Epidermal melanocyte (primary cell): Measurements from ENCODE around the gene HPS3.
A peak's percentile ranks its signal among the peaks of the same experiment; 100 is the strongest.
"Not testable (repeated sequence)": the region's sequence is repeated elsewhere in the genome, so short reads cannot be mapped to it uniquely, and the experiment has no call there.

Experiments
- DNase-seq: peaks from one replicate; pipeline ENCODE4 v3.0.0; 2011; ENCODE audit warnings: low spot score; ENCODE audit not compliant: insufficient read length

Gene HPS3, protein sequence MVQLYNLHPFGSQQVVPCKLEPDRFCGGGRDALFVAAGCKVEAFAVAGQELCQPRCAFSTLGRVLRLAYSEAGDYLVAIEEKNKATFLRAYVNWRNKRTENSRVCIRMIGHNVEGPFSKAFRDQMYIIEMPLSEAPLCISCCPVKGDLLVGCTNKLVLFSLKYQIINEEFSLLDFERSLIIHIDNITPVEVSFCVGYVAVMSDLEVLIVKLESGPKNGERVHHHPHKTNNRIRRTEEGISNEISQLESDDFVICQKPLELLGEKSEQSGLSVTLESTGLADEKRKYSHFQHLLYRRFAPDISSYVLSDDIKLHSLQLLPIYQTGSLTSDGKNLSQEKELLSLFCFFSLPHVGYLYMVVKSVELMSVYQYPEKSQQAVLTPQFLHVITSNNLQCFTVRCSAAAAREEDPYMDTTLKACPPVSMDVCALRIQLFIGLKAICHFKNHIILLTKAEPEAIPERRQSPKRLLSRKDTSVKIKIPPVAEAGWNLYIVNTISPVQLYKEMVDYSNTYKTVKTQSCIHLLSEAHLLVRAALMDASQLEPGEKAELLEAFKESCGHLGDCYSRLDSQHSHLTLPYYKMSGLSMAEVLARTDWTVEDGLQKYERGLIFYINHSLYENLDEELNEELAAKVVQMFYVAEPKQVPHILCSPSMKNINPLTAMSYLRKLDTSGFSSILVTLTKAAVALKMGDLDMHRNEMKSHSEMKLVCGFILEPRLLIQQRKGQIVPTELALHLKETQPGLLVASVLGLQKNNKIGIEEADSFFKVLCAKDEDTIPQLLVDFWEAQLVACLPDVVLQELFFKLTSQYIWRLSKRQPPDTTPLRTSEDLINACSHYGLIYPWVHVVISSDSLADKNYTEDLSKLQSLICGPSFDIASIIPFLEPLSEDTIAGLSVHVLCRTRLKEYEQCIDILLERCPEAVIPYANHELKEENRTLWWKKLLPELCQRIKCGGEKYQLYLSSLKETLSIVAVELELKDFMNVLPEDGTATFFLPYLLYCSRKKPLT

DNA sequence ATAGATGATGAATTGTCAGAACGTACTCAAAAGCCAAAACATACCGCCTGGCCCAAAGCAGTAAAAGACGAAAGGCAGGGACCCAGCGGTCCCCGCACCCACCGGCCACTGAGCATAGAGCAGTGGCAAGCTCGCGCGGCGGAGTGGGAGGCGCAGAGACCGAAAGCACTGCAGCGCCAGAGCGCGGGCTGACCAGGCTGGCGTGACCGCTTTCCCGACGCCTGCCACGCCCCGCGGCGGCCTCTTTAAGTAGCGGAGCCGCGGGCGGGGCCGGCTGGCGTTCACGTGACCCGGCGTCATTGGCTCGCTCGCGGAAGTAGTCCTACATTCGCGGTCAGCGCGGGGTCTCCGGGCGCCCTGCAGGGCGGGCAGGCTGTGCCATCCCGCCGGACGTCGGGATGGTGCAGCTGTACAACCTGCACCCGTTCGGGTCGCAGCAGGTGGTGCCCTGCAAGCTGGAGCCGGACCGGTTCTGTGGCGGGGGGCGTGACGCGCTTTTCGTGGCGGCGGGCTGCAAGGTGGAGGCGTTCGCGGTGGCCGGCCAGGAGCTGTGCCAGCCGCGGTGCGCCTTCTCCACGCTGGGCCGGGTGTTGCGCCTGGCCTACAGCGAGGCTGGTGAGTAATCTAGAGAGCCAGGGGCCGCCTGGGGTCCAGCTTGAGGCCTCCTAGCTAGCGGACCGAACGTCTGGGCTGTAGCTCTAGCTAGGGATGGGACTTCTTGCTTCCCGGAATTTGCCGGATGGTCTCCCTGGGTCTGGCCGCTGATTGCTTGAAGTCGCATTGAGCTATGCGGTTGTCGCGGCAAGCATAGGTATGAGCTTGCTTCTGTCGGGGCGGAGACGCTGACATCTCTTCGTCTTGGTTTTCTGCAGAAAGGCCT lies at the start of gene HPS3:
TSS of gene HPS3 (plus strand) at position 313 of the 880 bp plus-strand sequence. CDS start at position 399, 86 bp downstream.
- peak; percentile 83 for DNase-seq

DNA sequence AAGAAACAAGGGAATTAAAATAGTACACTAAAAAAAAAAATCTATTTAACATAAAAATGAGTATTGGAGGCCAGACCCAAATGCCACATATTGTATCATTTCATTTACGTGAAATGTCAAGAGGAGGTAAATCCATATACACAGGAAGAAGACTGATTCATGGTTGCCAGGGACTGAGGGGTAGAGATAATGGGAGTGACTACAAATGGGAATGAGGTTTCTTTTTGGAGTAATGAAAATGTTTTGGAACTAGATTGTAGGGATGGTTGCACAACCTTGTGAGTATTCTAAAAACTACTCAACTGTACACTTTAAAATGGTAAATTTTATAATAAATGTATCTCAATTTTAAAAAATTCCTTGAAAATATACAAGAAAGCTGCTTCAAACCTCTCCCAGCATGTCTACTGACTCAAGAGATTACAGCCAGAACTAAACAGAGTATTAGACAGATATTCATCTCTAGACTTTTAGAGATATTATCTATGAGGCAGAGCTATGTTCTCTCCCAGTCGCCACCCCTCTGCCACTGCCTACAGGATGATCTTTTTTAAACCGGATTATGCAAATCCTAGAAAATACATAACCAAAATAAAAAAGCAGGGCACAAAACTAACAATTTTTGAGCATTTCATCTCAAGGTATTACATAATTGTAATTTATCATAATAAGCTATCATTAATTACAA lies 49.3 kb upstream of the HPS3 start:
- no peak for DNase-seq

DNA sequence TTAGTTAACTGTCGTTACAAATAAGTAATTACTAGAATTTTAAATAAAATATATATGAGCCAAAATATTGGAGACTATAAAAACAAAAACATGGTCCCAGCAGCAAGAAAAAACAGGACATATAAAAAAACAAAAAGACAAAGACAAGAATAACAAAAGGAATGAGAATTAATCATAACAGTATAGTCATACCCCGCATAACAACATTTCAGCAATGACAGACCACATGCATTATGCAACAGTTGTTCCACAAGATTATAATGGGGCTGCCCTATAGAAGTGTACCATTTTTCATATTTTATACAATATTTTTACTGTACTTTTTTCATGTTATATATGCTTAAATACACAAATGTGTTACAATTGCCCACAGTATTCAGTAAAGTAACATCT lies 48.7 kb upstream of the HPS3 start:
- no peak for DNase-seq

DNA sequence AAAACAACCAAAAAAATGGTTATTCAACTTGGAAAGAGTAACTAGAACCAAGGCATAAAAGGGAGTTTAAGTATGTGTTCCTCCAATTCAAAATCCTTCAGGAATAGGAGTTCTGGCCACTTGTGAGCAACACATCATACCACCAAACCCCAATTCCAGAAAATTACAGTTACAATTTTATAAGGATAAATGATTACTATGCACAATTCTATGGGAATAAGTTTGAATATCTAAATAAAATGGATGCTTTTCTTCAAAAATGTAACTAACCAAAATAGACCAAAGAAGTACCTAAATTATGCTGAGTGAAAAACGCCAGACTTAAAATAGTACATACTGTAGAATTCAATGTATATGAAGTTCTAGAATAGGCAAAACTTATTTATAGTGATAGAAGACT lies 47.7 kb upstream of the HPS3 start:
- DNase-seq: no peak

DNA sequence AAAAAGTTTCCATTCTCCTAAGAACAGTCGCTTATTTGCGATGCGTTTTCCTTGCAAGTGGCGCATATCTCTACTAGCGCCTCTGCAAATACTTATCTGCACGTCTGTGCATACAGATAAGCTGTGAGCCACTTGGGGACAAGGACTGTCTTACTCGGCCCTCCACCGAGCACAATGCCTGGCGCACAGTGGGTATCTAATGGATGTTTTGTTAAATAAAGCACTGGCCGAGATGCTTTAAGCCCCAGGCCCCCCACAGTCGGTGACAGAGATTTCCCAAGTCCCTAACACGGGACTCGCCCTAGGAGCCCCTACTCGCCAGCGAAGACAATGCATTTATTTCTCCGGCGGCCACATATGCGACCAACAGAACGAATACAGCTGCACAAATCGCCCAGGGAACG lies 43.6 kb upstream of the HPS3 start:
- DNase-seq: no peak

DNA sequence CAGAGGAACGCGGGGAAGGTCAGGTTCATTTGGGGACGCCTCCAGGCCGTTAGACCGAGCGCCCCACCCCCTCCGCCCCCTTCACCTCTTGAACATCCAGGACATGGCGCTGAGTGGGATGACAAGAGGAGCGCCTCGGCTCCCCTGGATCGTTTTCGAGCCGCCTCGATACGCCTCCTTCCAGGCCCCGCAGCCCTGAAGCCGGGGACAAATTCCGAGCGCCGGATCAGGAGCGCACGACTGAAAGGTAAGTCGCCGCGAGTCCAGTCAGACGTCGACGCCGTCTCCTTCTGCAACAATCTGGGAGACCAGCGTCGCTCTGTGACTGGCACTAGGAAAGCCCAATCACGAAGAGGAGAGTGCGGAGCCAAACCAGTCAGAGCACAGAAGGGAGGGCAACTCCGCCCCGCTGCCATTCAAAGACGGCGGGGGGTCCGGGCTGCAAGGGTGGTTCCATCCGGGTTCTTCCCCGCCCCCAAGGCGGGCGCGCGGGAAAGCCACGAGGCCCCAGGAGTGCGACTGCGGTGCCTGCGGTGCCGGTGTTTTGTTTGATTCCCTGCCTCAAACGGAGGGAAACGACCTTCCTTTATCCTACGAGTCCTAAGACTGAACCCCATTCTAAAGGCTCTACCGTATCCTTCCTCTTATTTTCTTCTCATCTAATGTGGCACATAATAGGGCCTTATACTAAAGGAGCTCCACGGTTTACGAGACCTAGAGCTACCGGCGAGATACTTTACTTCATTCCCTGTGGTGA lies 43.0 kb upstream of the HPS3 start, which contains the start of gene HLTF:
TSS of gene HLTF (minus strand) at position 302 of the 757 bp plus-strand sequence. CDS start at position 105, 197 bp downstream.
- peak; percentile 89 for DNase-seq

DNA sequence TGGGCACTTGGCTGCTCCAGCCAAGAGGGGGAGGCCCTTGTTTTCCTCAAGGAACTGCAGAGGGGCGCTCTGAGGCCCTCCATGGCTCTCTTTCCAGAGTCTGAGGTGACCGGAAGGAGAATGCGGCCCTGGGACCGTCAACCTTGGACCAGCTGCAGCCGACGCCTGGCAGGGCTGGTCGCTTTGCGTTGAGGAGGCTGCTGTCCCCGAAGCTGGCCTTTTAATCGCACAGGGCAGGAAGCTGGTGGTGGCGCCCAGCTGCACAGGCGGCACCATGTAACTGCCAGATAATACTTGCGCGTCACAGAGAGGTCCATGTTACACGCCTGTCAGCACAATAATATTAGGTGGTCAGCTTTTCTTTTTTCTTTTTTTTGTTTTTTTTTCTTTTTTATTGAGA lies 42.2 kb upstream of the HPS3 start:
- no peak for DNase-seq

DNA sequence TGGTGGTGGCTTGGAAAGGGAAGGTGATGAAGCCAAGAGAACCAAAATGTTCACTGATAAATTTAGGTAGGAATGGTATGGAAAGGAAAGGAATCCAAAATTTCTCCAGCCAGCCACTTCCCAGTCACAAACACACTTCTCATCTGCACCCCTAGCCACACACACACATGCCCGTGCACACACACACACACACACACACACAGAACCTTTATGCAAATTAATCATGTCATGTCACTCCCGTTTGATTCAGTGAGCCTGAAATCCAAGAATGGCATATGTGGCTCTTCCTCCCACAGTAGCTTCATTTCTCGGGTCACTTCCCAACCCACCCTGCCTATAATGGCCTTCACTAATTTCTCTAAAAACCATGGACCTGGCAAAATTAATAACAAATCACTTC lies 40.0 kb upstream of the HPS3 start:
- DNase-seq: no peak

DNA sequence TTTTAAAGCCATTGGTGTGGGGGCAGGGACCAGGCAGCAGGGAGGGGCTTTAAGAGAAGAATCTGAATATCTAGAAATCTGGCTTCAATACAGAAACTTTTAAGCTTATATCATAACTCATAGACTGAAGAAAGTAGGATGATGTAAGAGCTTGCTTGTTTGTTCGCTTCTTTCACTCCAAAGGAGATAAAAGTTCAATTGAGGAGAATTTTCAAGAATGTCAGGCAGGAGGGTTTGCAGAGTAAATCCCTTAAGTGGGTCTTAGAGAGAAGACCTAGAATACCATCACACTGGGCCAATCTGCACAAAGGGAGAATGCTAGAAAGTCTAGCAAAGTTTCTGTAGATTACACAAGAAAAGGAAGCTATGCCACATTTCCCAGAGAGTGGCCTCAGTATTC lies 39.0 kb upstream of the HPS3 start:
- DNase-seq: no peak

DNA sequence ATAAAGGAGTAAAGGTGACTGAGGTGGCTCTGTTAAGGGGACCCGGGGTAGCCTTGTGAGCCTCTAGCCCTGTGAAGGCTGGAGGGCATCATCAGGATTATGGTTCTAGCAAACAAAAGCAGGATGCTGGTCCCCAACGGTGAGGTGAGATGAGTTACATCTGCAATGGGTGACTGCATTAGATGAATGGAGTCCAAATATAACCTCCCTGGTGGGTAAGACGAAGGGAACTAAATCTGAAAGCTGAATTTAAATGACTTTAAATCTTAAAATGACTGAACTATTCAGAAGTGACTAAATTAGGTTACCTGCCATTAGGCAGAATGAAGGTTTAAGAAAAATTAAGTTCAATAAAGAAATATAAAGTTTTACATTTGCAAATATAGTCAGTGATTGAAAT lies 38.5 kb upstream of the HPS3 start:
- DNase-seq: no peak

DNA sequence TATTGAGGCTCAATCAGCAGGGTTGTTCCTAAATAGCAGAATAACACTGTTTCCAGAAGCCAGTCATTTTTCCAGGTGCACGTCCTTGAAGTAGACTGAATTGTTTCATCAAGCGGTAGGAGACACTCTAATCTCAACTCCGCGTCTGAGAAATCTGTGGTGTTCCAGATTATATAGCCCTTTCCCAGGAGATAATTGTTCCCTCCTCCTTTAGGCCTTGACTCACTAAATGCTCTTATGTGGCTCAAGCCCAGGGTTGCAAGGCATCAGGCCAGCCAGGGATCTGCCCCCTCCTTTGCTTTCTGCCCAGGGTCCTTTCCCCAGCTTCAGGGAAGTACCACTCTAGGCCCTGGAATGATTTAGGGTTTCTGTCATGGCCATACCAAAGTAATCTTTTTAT lies 37.5 kb upstream of the HPS3 start:
- no peak for DNase-seq

DNA sequence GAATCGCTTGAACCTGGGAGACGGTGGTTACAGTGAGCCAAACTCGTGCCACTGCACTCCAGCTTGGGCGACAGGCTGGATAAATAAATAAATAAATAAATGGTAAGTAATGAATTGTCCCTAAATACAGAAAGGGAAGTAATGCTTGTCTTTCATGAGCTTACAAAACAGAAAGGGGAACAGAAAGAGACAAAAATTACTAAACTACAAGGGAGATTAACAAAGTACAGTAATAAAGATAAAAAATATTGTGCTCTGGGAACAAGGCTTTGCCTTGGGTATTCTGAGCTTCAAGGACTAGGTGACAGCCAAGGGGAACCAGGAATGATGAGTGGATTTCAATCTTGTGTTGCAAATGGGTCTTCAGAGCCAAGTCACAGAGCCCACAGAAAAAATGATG lies 34.0 kb upstream of the HPS3 start:
- DNase-seq: no peak

DNA sequence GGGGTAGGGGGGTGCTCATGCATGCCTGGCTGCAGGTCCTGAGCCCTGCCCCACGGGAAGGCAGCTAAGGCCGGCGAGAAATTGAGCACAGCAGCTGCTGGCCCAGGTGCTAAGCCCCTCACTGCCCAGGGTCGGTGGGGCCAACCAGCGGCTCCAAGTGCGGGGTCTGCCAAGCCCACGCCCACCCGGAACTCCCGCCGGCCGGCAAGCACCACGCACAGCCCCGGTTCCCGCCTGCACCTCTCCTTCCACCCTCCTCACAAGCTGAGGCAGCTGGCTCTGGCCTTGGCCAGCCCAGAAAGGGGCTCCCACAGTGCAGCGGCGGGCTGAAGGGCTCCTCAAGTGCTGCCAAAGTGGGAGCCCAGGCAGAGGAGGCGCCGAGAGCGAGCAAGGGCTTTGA lies 31.5 kb upstream of the HPS3 start:
- DNase-seq: not testable (repeated sequence)

DNA sequence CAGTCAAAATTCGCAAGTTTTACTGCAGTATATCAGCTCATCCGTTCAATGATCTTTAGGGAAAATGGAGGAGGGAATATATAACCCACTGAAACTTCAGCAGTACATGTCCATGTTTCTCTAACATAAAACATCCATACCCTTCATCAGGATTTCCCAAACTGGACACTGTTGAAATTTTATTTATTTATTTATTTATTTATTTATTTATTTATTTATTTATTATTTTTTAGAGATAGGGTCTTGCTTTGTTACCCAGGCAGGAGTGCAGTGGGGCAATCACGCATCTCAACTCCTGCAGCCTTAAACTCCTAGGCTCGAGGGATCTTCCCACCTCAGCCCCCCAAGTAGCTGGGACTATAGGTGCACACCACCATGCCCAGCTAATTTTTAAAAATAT lies 28.3 kb upstream of the HPS3 start:
- DNase-seq: no peak

DNA sequence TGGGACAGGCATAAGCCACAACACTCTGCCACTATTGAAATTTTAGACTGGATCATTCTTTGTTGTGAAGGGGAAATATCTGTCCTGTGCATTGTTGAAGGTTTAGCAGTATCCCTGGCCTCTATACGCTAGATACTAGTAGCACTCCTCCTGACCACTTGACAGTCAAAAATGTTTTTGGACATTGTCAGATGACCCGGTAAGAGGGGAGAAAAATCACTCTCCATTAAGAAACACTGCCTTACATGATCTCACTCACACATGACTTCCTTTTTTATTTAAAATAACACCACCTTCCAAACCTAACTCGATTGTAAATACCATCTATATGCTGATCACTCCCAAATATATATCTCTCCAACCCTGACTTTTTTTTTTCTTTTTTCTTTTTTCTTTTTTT lies 27.8 kb upstream of the HPS3 start:
- no peak for DNase-seq

DNA sequence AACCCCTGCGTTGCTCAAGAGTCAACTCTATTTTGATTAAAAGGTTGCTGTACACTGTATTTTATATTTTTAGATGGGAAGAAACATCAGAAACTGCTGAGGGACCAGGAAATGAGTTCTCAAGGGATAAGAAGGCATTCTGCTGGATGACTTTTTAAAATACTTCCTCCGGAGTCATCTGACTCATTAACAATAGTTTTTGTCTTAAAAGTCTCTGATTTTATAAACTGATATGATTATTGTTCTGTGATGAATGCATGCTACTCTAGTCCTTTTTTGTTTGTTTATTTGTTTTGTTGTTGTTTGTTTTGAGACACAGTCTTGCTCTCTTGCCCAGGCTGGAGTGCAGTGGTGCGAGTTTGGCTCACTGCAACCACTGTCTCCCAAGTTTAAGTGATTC lies 25.0 kb upstream of the HPS3 start:
- DNase-seq: no peak

DNA sequence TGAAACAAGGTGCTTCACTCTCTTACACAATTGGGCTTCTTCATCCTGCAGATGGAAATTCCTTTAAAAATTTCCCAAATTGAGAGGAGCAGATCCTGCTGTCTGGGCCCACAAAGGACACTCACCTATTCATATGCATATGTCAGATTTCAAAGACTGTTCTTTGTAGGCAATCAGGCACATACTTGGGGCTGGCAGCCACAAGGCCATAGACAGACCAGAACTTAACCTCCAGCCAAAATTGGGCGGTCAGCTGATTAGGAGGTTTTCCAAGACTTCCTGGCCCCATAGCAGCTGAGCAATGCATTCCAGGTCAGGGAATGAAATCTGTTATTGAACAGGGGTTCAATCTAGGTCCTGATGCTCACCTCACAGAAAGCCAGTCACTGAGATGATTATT lies 15.0 kb upstream of the HPS3 start:
- no peak for DNase-seq

DNA sequence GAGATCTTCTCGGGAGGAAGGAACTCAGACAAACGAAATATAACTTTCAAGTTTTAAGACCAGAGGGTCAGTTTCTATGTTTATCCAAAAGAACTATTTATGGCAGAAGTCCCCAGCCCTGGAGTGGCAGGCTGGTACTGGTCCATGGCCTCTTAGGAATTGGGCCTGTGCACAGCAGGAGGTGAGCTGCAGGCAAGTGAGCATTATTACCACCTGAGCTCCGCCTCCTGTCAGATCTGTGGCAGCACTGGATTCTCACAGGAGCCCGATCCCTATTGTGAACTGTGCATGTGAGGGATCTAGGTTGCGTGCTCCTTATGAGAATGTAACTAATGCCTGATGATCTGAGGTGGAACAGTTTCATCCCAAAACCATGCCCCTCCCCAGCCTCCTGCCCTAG lies 14.3 kb upstream of the HPS3 start:
- no peak for DNase-seq

DNA sequence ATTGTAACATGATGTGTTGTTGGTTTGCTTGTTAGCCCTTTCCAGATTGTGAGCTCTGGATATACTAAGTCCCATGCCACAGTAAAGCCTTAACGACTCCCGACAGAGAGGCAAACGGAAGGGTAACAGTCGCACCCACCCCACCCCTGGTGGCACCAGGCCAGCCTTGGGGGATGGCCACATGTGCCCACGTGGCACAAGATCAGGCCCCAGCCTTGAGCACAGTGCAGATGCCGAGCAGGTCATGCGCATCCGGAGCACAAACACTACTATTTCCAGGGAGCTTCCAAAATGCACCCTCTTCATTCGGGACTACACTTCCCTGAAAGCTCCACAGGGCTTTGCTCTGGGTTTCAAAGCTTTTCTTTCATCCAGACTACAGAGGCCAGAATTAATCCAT lies 10.7 kb upstream of the HPS3 start:
- no peak for DNase-seq

DNA sequence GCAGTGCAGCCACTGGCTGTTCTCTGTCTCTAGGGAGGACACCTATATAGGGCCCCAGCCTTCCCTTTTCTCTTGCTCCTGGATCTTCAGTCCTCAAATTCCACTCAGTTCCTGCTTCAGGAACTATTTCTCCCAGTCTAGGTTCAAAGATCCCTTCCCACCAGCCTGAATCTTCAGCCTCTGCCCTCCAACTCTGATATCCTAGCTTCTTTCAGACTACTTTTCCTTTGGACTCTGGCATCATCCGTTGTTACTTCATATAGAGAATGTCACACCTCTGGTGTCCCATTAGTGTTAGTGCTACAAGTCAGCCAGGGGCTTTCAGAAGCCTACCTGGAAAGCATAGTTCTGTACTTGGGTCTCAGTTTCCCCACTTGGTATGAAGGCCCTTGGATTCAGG lies 10.0 kb upstream of the HPS3 start:
- DNase-seq: no peak
